Measurements from ENCODE around the gene PGM2L1.
"Not testable (repeated sequence)": the region's sequence is repeated elsewhere in the genome, so short reads cannot be mapped to it uniquely, and the experiment has no call there.

The PGM2L1 gene

DNA sequence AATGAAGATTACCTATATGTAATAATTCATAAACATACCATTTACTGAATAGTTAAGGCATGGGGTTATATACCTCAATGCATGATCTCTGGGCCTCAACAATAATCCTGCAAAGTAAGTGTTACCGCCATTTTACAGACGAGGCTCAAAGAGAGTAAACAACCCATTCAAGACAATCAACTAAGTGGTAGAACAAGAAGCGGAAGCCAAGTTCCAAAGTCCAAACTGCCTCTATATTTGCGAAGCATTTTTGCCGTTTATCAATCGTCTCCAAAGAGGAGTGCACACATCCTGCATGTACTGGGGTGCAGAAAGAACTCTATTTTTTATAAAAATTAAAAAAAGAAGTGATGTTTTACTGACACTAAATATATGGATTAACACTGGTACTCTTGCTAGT, 59.3 kb downstream of the PGM2L1 start:
- DNase-seq (ENCODE audit: low read depth, low spot score) = no peak

DNA sequence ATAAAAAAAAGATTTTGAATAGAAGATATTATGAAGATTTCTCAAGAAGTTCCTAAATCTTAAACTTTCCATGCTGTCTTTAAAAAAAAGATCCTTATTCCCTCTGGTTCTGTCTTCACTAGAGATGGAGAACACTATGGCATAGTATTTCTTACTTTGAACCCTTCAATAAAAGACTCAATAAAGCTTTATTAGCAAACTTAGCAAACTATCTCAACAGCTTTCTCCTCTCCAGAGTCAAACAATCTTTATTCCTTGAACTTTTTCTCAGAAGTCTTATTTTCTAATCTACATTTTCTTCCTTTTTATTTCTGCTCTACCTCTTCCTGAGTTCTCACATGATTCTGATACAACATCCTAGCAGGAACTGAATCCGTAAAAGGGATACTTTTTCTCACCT, 65.0 kb downstream of the PGM2L1 start:
- DNase-seq (ENCODE audit: low read depth, low spot score) = no peak

DNA sequence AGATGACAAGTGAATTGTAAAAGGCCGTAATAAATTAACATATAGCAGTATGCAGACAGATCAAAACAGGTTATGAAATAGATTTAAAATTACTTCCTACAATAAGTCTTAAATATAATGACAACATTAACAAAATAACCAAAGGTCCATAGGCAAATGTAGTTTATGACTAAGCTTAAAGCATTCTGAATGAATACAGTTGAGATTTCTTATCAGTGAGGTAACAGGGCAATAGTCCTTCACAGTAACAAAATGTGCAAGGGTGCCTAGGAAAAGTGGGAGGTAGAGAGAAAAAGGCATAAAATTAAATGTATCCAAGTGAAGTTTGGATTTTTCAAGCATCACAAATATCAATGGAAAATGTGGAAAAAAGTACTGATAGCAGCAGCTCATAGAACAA, 65.9 kb downstream of the PGM2L1 start:
- DNase-seq (ENCODE audit: low read depth, low spot score) = no peak

DNA sequence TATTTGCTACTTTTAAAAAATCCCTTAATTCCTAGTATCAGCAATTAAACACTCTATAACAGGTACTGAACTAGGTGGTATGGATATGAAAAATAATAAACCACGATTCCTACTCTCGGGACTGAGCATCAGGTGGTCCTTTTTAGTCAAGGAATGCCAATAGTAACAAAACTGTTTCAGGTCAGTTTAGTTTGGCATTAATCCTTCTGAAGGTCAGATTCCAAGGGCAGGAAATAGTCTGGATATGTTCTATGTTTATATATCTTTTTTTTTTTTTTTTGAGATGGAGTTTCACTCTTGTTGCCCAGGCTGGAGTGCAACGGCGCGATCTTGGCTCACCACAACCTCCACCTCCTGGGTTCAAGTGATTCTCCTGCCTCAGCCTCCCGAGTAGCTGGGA, 67.2 kb downstream of the PGM2L1 start:
- not testable (repeated sequence) for DNase-seq (ENCODE audit: low read depth, low spot score)

- DNase-seq (ENCODE audit: low read depth, low spot score) = no peak
These were observed 68.0 kb downstream of the PGM2L1 start for GRCh38 chr11:74330075-74330858.

- DNase-seq (ENCODE audit: low read depth, low spot score) = no peak
These were observed 71.2 kb downstream of the PGM2L1 start for GRCh38 chr11:74327076-74327475.

DNA sequence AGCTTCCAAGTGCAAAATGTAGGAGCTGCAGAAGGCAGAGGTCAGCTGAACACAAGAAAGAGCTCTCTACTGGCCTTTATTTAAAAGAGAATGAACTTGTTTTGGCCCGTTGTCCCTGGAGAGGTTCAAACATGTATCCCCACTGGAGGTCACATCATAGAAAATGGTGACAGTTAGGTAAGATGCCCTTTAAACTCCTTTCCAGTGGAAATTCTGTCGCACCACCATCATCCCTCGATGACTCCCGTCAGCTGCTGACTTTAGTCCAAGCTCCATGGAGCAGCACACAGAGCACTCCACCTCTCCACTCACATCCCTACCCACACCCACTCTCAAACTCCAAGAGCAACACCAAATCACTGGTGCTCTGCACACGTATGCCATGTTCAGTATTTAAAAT, 71.6 kb downstream of the PGM2L1 start:
- DNase-seq (ENCODE audit: low read depth, low spot score) = no peak

DNA sequence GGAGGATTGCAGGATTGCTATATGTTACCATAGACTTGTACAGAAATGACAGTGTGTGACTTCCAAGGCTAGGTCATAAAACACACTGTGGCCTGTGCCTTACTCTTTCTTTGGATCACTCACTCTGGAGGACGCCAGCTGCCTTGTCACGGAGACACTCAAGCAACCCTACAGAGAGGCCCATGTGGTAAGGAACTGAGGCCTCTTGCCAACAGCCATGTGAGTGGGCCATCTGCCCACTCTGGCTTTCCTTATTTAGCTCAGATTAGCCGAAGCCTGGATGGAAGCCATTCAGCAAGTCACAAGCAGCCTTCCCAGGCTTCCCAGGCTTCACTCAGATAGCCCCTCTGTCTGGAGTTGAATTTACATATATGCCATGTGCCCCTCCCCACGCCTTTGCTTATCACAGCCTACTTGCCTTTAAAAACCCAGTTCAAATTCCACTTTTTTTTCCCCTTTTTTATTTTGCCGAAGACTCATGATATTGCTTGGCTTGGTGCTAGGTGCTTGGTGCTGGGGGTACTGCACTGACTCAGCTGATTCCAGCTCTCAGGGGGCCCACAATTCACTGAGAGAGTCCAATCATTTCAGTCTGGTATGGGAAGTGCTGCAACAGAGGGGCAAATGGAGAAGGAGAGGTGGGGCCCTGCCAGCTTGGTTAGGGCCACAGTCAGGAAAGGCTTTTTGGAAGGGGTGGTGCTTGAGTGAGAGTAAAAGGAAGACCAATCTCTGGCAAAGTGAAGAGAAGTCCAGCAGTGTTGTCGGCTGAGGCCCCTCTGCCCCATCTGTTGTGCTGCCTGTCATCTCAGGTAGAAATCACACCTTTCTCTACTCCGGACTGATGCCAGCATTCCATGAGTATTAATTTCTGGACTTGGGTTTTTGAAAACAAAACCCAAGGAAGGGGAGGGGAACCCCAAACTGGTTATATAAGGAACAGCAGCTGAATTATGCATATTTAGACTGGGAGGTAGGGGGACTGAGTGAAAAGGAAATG, 72.3 kb downstream of the PGM2L1 start:
- DNase-seq (ENCODE audit: low read depth, low spot score) = no peak

GRCh38 chr11:74322667-74323066, 75.6 kb downstream of the PGM2L1 start:
- DNase-seq (ENCODE audit: low read depth, low spot score) = no peak

GRCh38 chr11:74321487-74322188, 76.6 kb downstream of the PGM2L1 start:
- DNase-seq (ENCODE audit: low read depth, low spot score) = peak; percentile 60

GRCh38 chr11:74320538-74320937, 77.7 kb downstream of the PGM2L1 start:
- no peak for DNase-seq (ENCODE audit: low read depth, low spot score)

GRCh38 chr11:74319139-74319816, 79.0 kb downstream of the PGM2L1 start:
- peak; percentile 57 for DNase-seq (ENCODE audit: low read depth, low spot score)

GRCh38 chr11:74318241-74318932, 79.8 kb downstream of the PGM2L1 start:
- DNase-seq (ENCODE audit: low read depth, low spot score) = no peak

- no peak for DNase-seq (ENCODE audit: low read depth, low spot score)
These were observed 81.3 kb downstream of the PGM2L1 start for GRCh38 chr11:74316772-74317505.

DNA sequence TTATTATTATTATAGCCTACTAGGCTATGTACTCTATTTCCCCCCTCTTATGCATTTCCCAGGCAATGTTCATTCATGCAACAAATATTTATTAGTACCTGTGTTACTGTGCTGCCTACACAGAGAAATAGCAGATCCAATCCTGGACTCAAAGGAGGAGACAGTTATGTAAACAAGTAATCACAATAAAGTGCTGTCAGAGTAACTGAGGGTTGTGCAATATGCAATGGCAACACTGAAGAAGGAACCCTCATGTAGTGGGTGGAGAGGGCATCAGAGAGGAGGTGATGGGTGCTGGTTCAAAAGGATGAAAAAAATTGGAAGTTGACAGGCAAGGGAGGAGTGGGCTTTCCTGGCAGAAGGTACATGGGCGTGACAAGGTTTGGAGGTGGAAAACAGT, 85.9 kb downstream of the PGM2L1 start:
- no peak for DNase-seq (ENCODE audit: low read depth, low spot score)

- DNase-seq (ENCODE audit: low read depth, low spot score) = no peak
These were observed 86.8 kb downstream of the PGM2L1 start, which contains the start of gene P4HA3 for GRCh38 chr11:74311352-74311926. Gene P4HA3, minus strand, starts transcription at chr11:74311640. Its CDS starts 29 bp downstream, at chr11:74311611.

- no peak for DNase-seq (ENCODE audit: low read depth, low spot score)
These were observed 87.4 kb downstream of the PGM2L1 start for GRCh38 chr11:74310857-74311256.

- no peak for DNase-seq (ENCODE audit: low read depth, low spot score)
These were observed 90.8 kb downstream of the PGM2L1 start for GRCh38 chr11:74307434-74307833.

DNA sequence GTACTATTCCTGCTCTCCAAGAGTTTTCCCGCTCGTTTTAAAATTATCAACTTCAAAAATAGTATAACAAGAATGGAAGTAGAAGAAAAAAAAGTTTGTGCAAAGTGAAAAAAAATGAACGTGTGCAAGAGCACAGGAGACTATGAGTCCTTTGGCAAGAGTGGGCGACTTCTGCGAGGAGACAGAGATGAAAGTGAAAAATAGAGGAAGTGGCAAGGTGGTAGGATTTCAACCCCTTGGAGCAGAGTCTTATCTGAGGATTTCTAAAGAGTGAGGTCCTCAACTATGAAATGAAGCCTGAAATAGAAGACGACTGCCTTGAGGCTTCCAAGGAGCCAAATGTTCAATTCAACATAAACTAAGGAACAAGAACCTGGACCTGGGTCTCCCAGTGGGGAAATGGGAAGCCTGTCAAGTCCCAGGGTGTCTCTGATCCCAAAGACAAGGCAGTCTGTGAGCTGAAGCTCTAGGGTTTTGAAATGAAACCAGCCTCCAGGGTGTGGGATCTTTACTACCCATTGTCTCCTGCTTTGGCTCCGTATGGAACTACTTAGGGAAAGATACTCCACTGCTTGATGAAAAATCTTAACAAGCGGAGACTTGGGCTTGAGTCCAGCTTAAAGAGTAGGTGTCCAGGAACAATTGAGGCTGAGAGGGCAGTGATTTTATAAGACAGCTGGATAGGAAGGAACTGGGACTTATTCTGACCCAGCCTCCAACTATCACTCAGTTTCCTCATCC, 91.6 kb downstream of the PGM2L1 start:
- DNase-seq (ENCODE audit: low read depth, low spot score) = no peak
